Retina (tissue), 1 donor: Measurements from ENCODE around the gene CCDC187.
A peak's percentile ranks its signal among the peaks of the same experiment; 100 is the strongest.

ENCODE experiments used
- DNase-seq: peaks from one replicate; pipeline ENCODE4 v3.0.0-alpha.2; 2016

Gene CCDC187

GRCh38 chr9:136311051-136312008, 7.4 kb upstream of the CCDC187 start:
- no peak for DNase-seq

- DNase-seq: no peak
Observed at GRCh38 chr9:136310273-136311030, 6.6 kb upstream of the CCDC187 start.

DNA sequence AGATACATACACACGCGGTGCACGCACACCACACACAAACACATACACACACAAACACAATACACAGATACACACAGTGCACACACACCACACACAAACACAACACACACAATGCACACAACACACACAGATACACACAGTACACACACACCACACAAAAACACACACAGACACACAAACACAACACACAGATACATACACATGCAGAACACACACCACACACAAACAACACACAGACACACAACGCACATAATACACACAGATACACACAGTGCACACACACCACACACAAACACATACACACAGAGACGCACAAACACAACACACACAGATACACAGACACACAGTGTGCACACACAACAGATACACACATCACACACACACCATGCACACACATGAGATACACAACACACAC, 5.9 kb upstream of the CCDC187 start:
- no peak for DNase-seq

- peak; percentile 64 for DNase-seq
Observed at GRCh38 chr9:136309101-136309801, 5.4 kb upstream of the CCDC187 start.

DNA sequence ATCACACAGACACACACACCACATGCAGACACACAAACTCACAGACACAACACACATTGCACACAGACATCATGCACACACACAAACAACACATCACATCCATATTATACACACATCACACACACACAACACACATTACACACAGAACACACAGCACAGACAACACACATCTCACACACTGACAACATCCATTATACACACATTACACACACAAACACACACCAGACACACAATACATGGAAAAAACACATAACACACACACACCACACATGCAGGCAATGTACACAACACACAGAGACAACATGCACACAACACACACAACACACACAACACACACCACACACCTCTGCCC, 4.8 kb upstream of the CCDC187 start:
- no peak for DNase-seq

DNA sequence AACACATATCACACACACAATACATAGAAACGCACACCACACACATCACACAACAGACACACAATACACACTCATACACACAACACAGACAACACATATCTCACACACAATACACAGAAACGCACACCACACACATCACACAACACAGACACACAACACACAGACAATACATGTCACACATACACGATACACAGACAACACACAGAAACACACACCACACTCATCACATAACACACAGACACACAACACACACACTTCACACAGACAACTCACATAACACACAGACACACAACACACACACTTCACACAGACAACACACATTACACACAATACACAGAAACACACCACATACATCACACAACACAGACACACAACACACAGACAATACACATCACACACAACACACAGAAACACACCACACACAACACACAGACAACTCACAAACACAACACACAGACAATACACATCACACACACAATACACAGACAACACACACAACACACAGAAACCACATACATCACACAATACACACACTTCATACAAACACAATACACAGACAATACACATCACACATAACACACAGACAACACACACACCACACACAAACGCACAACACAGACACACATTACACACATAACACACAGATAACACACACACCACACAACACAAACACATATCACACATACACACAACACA, 4.3 kb upstream of the CCDC187 start:
- DNase-seq: no peak

- no peak for DNase-seq
Observed at GRCh38 chr9:136307215-136307750, 3.4 kb upstream of the CCDC187 start.

GRCh38 chr9:136306211-136307208, 2.6 kb upstream of the CCDC187 start:
- peak; percentile 51 for DNase-seq

DNA sequence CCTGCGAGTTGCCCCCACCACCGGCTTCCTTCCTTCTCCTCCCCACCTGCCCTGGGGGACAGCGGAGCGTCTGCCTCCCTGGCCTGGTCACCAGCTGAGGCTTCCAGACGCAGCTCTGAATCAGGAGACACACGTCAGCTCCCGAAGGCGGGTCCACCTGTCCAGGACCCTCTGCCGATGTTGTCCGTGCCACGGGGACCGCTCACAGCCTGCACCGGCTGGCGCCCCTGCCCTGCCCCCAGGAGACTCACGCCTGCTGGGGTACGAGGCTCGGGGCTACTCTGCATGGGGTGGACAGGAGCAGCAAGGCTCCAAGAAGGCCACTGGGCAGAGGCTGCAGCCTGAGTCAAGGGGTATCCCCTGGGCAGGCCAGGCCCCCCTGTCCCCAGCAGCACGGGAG, 1.9 kb upstream of the CCDC187 start:
- DNase-seq: peak; percentile 65

GRCh38 chr9:136304981-136305380, 1.1 kb upstream of the CCDC187 start:
- no peak for DNase-seq

DNA sequence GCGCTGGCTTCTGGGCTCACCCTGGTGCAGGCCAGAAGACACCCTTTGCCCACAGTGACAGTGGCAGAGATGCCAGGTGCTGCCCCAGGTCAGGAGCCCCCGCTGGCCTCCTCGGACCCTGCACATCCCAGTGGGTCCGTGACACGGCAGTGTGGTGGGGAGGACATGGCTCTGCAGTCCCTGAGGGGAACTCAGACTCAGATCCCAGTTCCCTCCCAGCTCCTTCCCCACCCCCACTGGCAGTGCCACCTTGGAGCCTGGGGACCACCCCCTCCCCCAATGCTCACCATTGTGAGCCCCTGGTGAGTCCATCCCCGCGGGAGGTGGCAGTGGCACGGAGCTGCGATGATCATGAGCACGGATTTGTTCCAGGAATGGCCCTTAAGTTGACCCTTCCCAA, 562 bp upstream of the CCDC187 start:
- no peak for DNase-seq

DNA sequence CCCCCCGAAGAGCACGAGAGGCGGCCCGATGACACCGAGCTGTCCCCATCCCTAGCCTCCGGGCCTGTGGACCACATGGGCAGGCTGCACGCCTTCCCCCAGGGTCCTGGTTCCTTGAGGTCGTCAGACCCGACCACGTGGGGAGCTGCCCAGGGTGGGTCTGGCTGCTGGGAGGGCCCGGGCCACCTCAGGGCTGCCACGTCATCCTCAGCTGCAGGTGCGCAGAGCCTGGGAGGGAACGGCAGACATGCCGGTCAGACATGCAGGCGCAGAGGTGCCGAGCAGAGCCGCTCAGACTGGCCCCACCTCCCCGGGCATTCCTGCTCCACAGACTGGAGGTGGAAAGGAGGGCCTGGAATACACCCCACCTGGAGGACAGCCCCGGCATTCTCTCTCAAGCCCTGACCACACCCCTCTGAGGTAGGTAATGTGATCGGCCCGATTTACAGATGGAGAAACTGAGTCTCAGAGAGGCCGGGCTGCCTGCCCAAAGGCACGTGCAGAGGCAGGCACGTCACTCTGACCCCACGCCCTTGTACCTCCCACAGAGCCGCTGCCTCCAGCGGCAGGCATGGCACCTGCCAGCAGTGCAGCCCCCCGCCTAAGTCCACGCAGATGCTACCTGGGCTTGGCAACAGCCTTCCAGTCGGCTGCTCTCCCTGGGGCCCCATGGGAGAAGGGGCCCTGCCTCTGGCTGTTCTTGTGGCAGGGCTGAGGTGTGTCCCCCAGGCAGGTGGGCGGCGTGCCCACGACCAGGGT, 649 bp downstream of the CCDC187 start:
- no peak for DNase-seq

DNA sequence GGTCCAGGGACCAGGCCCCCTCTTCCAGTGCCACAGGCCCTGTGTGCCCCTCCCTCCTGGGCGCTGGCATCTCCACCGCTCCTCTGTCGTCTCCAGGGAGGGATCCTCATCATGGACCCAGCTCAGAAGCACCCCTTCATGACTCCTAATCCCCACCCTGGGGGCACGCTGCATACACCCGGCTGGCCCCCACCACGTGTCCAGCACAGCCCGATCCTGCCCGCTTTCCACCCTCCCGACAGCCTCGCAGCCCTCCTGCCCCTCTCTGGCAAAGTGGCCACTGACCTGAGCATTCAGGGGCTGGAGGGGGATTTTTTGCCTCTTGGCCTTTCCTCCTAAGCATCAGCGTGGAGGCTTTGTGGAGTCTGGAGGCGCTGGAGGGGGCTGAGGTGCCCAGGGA, 1.4 kb downstream of the CCDC187 start:
- no peak for DNase-seq

GRCh38 chr9:136300866-136301265, 3.0 kb downstream of the CCDC187 start:
- DNase-seq: no peak

DNA sequence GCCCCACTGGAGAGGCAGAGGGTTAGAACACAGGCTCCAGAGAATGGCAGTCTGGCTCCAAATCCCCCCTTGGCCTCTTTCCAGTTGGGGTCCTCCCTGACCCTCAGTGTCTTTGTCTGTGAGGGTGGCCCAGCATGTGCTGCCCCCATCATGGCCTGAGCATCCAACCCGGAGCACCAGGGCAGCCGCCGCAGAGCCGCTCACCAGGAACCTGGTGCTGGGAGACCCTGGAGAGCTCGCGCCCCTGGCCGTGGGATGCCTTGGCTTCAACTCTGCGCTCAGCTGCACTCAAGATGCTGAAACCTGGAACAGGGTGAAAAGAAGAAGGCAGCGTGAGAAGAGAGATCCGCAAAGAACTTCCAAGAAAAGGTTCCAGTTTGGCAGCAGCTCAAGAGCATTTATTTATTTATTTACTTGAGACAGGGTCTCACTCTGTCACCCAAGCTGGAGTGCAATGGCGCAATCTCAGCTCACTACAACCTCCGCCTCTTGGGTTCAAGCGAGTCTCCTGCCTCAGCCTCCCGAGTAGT, 3.8 kb downstream of the CCDC187 start:
- DNase-seq: no peak

DNA sequence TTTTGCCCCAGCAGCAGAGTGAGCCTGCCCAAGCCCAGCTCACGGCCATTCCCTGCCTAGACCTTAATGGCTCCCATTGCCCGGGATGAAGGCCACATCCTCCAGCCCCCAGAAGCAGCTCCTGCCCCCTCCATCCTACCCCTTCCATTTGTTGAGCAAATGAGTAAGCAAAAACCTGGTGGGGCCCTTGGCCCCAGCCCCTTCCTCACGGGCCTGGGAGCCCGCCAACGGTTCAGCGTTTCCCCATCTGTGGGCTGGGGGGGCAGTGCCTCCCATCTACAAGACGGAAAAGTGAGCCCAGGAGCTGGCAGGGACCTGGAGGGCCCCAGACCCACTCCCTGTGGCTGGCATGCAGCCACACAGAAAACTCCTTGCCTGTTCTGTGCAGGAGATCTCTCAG, 4.4 kb downstream of the CCDC187 start:
- no peak for DNase-seq

GRCh38 chr9:136299116-136299515, 4.8 kb downstream of the CCDC187 start:
- no peak for DNase-seq

- DNase-seq: no peak
Observed at GRCh38 chr9:136297766-136298735, 5.8 kb downstream of the CCDC187 start.
